Testis (tissue), 3 donors: ENCODE measurements around the gene FAM227A. TPM values are rescaled to one million over a fixed set of nuclear protein-coding genes. Genes with fewer than 3 reads are reported as not detected.

Experiments
- DNase-seq: peaks from one replicate; pipeline ENCODE4 v3.0.0-alpha.2; 2019
- H3K27ac ChIP-seq, 2 donors: fragments of 200-600 bp; sonication (generic); one replicate each; pipeline ENCODE4 v1.5.1; 2019
- H3K27me3 ChIP-seq: fragments of 200-600 bp; sonication (generic); one replicate; pipeline ENCODE4 v1.5.1; 2019
- H3K36me3 ChIP-seq: fragments of 200-600 bp; sonication (generic); one replicate; pipeline ENCODE4 v1.5.1; 2017; ENCODE audit warnings: low read depth; ENCODE audit errors: missing control alignments
- H3K4me1 ChIP-seq: fragments of 200-600 bp; sonication (generic); one replicate; pipeline ENCODE4 v1.5.1; 2019
- H3K4me3 ChIP-seq, 2 donors: fragments of 200-600 bp; sonication (generic); one replicate each; pipeline ENCODE4 v1.5.1; 2017 to 2019
- H3K9me3 ChIP-seq: fragments of 200-600 bp; sonication (generic); one replicate; pipeline ENCODE4 v1.5.1; 2017
- POLR2A ChIP-seq: fragments of 450-650 bp; IDR thresholded peaks from one replicate; pipeline ENCODE4 v1.6.1; 2017; ENCODE audit warnings: antibody characterized with exemption, mild to moderate bottlenecking, moderate library complexity
- WGBS, 2 donors: methylation state at CpG; one replicate each; pipeline ENCODE4 v1.1.5; 2018; 5-methylcytosine and 5-hydroxymethylcytosine counted together
- intact Hi-C: fragments of 100-400 bp; cut with DNase I; formaldehyde crosslinking; loops from one replicate; pipeline ENCODE4 v1.15.1; 2023; ENCODE audit warnings: low total_unique reads
- polyA plus RNA-seq: library from polyadenylated mRNA; stranded (reverse); fragments of 350-450 nt; fragmentation: Illumina TruSeq; extraction: RNeasy Lipid Tissue Mini Kit (QIAGEN cat#74804); gene quantifications from one replicate; pipeline ENCODE4 v1.2.3, GENCODE V29; 2014; ENCODE audit warnings: low read depth, low replicate concordance; ENCODE audit not compliant: insufficient read depth
- total RNA-seq, 2 donors: library from RNA; depleted of rRNA; stranded (reverse); fragments of >200 nt; gene quantifications; one replicate each; pipeline ENCODE4 v1.2.3, GENCODE V29; 2016
- TF ChIP-seq, protein P1 (sequence below), 3 experiments: fragments of 450-650 bp in 2 of 3; fragments of 200-600 bp in 1 of 3; sonication (generic) in 1 of 3; IDR thresholded peaks; one replicate each; pipeline ENCODE4 v1.5.1; 2016 to 2019; ENCODE audit warnings: antibody characterized with exemption in 3 of 3, mild to moderate bottlenecking in 2 of 3, moderate library complexity in 1 of 3

The FAM227A gene
- total and polyA plus RNA-seq, 3 donors from 2014 or later: 16.3 to 41.8 (median 18.0) TPM

DNA sequence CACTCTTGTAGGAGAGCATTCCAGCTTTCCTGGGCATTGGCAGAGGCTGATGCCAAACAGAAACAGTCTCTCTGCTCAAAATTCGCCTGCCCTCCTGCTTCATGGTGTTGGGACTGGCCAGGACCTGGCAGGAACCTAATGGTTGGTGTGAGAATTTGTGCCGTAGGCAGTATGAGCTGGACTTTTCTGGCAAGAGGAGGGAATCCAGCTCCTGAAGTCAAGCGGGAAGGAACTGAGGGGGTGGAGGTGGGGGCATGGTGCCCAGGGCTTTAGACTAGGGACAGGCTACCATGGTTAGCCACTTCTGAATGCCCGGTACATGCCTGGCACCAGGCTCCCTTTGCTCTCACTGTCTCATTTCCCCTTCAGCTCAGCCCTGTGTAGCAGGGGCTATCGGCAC lies 18.7 kb upstream of the FAM227A start:
- TF ChIP-seq POLR2A: no peak
- TF ChIP-seq, protein P1, sequence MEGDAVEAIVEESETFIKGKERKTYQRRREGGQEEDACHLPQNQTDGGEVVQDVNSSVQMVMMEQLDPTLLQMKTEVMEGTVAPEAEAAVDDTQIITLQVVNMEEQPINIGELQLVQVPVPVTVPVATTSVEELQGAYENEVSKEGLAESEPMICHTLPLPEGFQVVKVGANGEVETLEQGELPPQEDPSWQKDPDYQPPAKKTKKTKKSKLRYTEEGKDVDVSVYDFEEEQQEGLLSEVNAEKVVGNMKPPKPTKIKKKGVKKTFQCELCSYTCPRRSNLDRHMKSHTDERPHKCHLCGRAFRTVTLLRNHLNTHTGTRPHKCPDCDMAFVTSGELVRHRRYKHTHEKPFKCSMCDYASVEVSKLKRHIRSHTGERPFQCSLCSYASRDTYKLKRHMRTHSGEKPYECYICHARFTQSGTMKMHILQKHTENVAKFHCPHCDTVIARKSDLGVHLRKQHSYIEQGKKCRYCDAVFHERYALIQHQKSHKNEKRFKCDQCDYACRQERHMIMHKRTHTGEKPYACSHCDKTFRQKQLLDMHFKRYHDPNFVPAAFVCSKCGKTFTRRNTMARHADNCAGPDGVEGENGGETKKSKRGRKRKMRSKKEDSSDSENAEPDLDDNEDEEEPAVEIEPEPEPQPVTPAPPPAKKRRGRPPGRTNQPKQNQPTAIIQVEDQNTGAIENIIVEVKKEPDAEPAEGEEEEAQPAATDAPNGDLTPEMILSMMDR (IDR thresholded peaks at IDR 0.05): no peak
- Histone ChIP-seq H3K27me3 (no peaks in the 10 kb centered on the region), H3K27ac (no peak overlapping the region), H3K4me1 (no peaks in the 10 kb centered on the region), H3K4me3 (no peak overlapping the region), H3K9me3 (no peaks in the 10 kb centered on the region), H3K36me3 (no peaks in the 10 kb centered on the region)
- WGBS, 2 donors: 80 to 90% methylated on average over 5 of the region's 5 CpGs
- no peak for DNase-seq
- intact Hi-C loops: no loop called here

DNA sequence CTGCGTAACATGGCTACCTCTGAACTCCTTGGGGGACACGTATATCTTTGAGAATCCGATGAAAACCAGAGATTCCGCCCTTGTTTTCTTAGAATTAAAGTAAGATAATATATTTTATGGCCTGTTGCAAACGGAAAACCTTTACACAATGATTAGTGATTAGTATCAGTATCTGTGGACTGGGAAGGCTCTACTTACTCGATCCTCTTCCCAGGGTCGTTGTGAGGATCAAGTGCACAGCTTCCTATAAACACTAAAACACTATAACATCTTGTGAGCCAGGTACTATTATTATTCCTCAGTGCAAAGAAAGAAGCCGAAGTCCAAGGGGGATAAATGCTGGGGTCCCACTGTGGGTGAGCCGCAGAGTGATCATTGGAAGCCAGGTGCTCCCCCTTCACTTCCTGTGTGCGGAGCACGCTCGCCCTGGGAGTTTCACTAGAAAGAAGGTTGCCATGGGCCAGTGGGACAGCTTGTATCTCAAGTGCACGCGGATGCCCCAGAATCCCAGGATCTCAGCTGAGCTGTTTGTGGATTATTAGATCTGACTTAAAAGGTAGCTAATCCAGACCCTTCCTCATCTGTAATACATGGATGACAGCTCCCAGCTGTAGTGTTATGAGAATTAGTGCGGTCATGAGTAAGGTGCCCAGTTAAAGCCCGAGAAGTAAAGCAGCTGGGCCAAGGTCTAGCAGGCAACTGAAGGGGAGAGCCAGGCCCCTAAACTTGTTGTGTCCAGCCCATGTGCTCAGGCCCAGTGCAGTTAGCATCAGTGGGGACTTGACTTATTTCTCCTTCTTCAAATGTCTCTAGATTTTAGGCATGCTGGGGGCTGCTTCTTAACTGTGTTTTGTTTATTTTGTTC lies 1.1 kb upstream of the FAM227A start:
- Histone ChIP-seq H3K27ac (peak overlapping the region; percentile 71 to 83), H3K9me3 (no peaks in the 10 kb centered on the region), H3K27me3 (no peaks in the 10 kb centered on the region), H3K36me3 (no peaks in the 10 kb centered on the region), H3K4me1 (peaks cover 4% of the 10 kb centered on the region), H3K4me3 (peak overlapping the region; percentile 77 to 83)
- peak; percentile 43 for DNase-seq
- WGBS, 2 donors: 6 to 12% methylated on average over 15 to 16 of the region's 16 CpGs
- intact Hi-C loops: no loop called here
- TF ChIP-seq POLR2A: no peak
- TF ChIP-seq, protein P1 (IDR thresholded peaks at IDR 0.05): no peak

DNA sequence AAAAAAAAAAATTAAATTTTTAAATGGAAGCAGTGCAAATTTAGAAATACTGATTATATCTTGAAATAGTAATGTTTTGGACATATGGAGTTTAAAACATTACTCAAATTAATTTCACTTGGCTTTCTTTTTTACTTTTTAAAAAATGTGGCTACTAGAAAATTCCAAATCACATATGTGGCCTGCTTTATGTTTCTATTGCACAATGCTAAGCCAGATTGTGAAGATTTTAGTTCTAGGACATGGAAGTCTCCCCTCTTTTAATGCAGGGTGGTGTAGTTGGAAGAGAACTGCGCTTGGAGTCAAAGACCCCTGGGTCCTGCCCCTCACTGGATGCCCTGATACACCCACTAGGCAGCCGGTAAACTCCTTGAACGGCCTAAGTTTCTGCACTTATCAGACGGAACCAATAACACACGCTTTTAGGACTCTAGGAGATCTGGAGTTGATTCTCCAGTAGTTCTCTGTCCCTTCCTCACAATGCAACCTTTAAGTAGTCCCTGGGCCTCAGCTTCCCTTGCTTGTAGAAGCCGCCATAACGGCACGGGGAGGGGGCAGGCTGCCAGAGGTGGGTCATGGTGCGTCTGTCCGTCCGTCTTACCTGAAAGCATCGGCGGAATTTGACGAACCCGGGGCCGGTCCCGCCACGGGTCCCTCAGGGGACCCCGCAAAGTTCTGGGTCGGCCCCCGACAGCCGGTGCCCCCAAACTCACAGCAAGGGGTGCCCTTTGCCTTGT lies 505 bp downstream of the FAM227A start:
- no peaks in the 10 kb centered on the region for H3K27me3 ChIP-seq
- no peaks in the 10 kb centered on the region for H3K36me3 ChIP-seq
- intact Hi-C loops: no loop called here
- H3K9me3 ChIP-seq: no peaks in the 10 kb centered on the region
- no peak for TF ChIP-seq POLR2A
- TF ChIP-seq, protein P1 (IDR thresholded peaks at IDR 0.05): no peak
- H3K4me1 ChIP-seq: peaks cover 4% of the 10 kb centered on the region
- DNase-seq: no peak
- H3K4me3 ChIP-seq: peak overlapping the region; percentile 77 to 83
- peak overlapping the region; percentile 71 to 83 for H3K27ac ChIP-seq
- 5 to 13% methylated on average over 9 to 21 of the region's 22 CpGs for WGBS, 2 donors

DNA sequence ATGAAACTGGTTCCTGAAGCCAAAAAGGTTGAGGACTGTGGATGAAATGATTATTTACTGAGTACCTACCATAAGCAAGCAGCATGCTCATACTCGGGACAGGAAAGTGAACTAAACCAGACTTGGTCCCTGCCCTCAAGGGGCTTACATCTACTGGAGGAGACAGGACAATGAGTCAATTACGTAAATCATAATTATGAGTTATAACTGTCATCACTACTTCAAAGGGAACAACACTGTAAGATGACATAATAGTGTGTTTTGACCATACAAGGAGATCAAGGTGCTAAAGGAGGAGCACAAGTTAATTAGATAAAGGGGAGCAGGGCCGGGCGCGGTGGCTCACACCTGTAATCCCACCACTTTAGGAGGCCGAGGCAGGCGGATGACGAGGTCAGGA lies 2.5 kb downstream of the FAM227A start:
- H3K9me3 ChIP-seq: no peaks in the 10 kb centered on the region
- H3K36me3 ChIP-seq: no peaks in the 10 kb centered on the region
- no peak for DNase-seq
- 93 to 94% methylated on average over 8 of the region's 8 CpGs for WGBS, 2 donors
- H3K4me3 ChIP-seq: no peak overlapping the region
- TF ChIP-seq POLR2A: no peak
- H3K27ac ChIP-seq: no peak overlapping the region
- peaks cover 4% of the 10 kb centered on the region for H3K4me1 ChIP-seq
- intact Hi-C loops: no loop called here
- H3K27me3 ChIP-seq: no peaks in the 10 kb centered on the region

DNA sequence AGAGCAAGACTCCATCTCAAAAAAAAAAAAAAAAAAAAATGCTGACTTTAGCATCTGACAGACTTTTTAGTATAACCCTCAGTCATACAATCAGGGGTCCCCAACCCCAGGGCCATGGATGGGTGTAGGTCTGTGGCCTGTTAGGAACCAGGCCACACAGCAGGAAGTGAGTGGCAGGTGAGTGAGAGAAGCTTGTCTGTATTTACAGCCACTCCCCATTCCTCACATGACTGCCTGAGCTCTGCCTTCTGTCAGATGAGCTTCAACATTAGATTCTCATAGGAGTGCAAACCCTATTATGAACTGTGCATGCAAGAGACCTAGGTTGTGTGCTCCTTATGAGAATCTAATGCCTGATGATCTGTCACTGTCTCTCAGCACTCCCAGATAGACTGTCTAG lies 3.3 kb downstream of the FAM227A start:
- Histone ChIP-seq H3K9me3 (no peaks in the 10 kb centered on the region), H3K4me1 (peaks cover 4% of the 10 kb centered on the region), H3K4me3 (no peak overlapping the region), H3K36me3 (no peaks in the 10 kb centered on the region), H3K27ac (no peak overlapping the region), H3K27me3 (no peaks in the 10 kb centered on the region)
- intact Hi-C loops: no loop called here
- no peak for TF ChIP-seq POLR2A
- TF ChIP-seq, protein P1 (IDR thresholded peaks at IDR 0.05): no peak
- no peak for DNase-seq
